IMR-90 (cell line): ENCODE data around the gene NOL9.

ENCODE experiments used
- MAFK ChIP-seq: IDR thresholded peaks from 2 replicates; pipeline ENCODE4 v1.6.1; 2012; ENCODE audit warnings: low read depth, low read length, improper control_type of control experiment
- POLR2A ChIP-seq: IDR thresholded peaks from 2 replicates; pipeline ENCODE4 v1.6.1; 2012; ENCODE audit warnings: mild to moderate bottlenecking, low read depth, low read length
- RAD21 ChIP-seq: IDR thresholded peaks from 2 replicates; pipeline ENCODE4 v1.6.1; 2012; ENCODE audit warnings: low read length, improper control_type of control experiment
- RFX5 ChIP-seq: IDR thresholded peaks from 2 replicates; pipeline ENCODE4 v1.8.0; 2012; ENCODE audit warnings: low read depth, mild to moderate bottlenecking, low read length, moderate library complexity
- SMC3 ChIP-seq: fragments of 150-350 bp; IDR thresholded peaks from 2 replicates; pipeline ENCODE4 v1.6.1; 2016; ENCODE audit warnings: low read depth, mild to moderate bottlenecking, antibody characterized with exemption, low read length, moderate library complexity
- USF2 ChIP-seq: fragments of 150-350 bp; IDR thresholded peaks from 2 replicates; pipeline ENCODE4 v1.6.1; 2017; ENCODE audit warnings: mild to moderate bottlenecking, antibody characterized with exemption, low read length, low read depth
- TF ChIP-seq, protein P1 (sequence below): conservative IDR thresholded peaks from 2 replicates; pipeline ENCODE4 v1.5.1; 2012; ENCODE audit warnings: mild to moderate bottlenecking, low read depth, low read length, improper control_type of control experiment

- no peak for TF ChIP-seq MAFK
- TF ChIP-seq, protein P1, sequence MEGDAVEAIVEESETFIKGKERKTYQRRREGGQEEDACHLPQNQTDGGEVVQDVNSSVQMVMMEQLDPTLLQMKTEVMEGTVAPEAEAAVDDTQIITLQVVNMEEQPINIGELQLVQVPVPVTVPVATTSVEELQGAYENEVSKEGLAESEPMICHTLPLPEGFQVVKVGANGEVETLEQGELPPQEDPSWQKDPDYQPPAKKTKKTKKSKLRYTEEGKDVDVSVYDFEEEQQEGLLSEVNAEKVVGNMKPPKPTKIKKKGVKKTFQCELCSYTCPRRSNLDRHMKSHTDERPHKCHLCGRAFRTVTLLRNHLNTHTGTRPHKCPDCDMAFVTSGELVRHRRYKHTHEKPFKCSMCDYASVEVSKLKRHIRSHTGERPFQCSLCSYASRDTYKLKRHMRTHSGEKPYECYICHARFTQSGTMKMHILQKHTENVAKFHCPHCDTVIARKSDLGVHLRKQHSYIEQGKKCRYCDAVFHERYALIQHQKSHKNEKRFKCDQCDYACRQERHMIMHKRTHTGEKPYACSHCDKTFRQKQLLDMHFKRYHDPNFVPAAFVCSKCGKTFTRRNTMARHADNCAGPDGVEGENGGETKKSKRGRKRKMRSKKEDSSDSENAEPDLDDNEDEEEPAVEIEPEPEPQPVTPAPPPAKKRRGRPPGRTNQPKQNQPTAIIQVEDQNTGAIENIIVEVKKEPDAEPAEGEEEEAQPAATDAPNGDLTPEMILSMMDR, result no peak
- TF ChIP-seq POLR2A, result no peak
- no peak for TF ChIP-seq RFX5
- TF ChIP-seq SMC3, result no peak
- no peak for TF ChIP-seq RAD21
- no peak for TF ChIP-seq USF2
These were observed 23.7 kb upstream of the NOL9 start for GRCh38 chr1:6577831-6578525.
